Activated B cell treated with CpG ODN at 0.5 μM for 24 hours (primary cell): ENCODE measurements around the gene PMEPA1. TPM values are rescaled to one million over a fixed set of nuclear protein-coding genes. Genes with fewer than 3 reads are reported as not detected.

Experiments
- ATAC-seq: fragments of 200-7000 bp; cut with Tn5 transposase; one replicate; pipeline ENCODE4 v1.10.0; 2021; ENCODE audit warnings: low read depth, mild to moderate bottlenecking, moderate library complexity
- CTCF ChIA-PET: fragments of 350-600 bp; sonication (Branson Sonifier 250); formaldehyde crosslinking; loops from one replicate; lab custom pipeline; 2021; ENCODE audit warnings: antibody characterized with exemption; lab: Charles Lee
- POLR2A ChIA-PET: fragments of 350-600 bp; sonication (Branson Sonifier 250); formaldehyde crosslinking; loops from one replicate; lab custom pipeline; 2021; ENCODE audit warnings: antibody characterized with exemption; lab: Charles Lee
- DNase-seq: peaks from one replicate; pipeline ENCODE4 v3.0.0; 2022
- H3K27ac Mint-ChIP-seq: one replicate; pipeline ENCODE4 v1.8.0; 2020; ENCODE audit warnings: mixed read lengths
- H3K27me3 Mint-ChIP-seq: one replicate; pipeline ENCODE4 v1.8.0; 2021; ENCODE audit warnings: mixed read lengths
- H3K36me3 Mint-ChIP-seq: one replicate; pipeline ENCODE4 v1.8.0; 2021; ENCODE audit warnings: low read depth, mixed read lengths
- H3K4me1 Mint-ChIP-seq: one replicate; pipeline ENCODE4 v1.8.0; 2021; ENCODE audit warnings: mixed read lengths
- H3K4me3 Mint-ChIP-seq: one replicate; pipeline ENCODE4 v1.8.0; 2020; ENCODE audit warnings: mild to moderate bottlenecking, mixed read lengths
- H3K9me3 Mint-ChIP-seq: one replicate; pipeline ENCODE4 v1.8.0; 2020; ENCODE audit warnings: mixed read lengths
- intact Hi-C: fragments of 100-400 bp; cut with micrococcal nuclease; formaldehyde crosslinking; loops from one replicate; pipeline ENCODE4 v1.15.1; 2024
- total RNA-seq: library from RNA; stranded (reverse); gene quantifications from 2 replicates; pipeline ENCODE4 v1.2.3, GENCODE V29; 2022
- TF ChIP-seq, protein P1 (sequence below): fragments of 200-600 bp; IDR thresholded peaks from one replicate; pipeline ENCODE4 v1.8.0; 2022; ENCODE audit warnings: antibody characterized with exemption, mild to moderate bottlenecking

PMEPA1 gene
- total RNA-seq, 1 donor from 2014 or later = 34.8 TPM

DNA sequence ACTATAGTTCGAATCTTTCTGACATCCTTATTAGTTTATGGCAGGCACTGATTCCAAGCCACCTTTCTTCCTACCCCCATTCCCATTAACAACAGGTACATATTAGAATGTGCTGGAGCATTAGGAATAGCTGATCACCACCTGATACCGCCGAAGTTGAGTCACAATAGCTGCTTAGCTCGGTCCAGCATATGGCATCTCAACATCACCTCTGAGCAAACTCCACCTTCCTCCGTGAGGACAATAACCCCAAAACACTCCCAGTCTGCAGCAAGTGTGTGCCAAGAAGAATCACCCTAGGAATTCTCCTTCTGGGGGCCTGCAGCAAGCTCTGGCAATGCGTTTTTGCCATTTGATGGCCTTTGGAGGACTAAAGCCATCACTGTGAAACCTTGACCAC lies 8.7 kb downstream of the PMEPA1 start:
- Mint-ChIP-seq H3K27me3 (no peaks in the 10 kb centered on the region), H3K4me1 (peaks cover 99% of the 10 kb centered on the region), H3K27ac (peak overlapping the region; percentile 92), H3K36me3 (peaks cover 3% of the 10 kb centered on the region), H3K4me3 (peak overlapping the region; percentile 48), H3K9me3 (no peaks in the 10 kb centered on the region)
- intact Hi-C loops = loop anchor here (5.0 to 10.0 kb wide), 2 partner anchors 309 to 1204 kb away; partner anchors contain the start of gene RBM38
- DNase-seq (no peak), ATAC-seq (no peak)
- ChIA-PET CTCF (interaction anchor here (8.1 kb wide), 1 partner anchor 20 kb away, joined by 64 read pairs; no protein-coding TSS in a partner anchor), POLR2A (interaction anchor here (0.7 to 8.5 kb wide), 5 partner anchors 9 to 81 kb away, joined by 3 to 189 read pairs (median 11); partner anchors contain the start of genes PMEPA1 and ZBP1)
- TF ChIP-seq, protein P1, sequence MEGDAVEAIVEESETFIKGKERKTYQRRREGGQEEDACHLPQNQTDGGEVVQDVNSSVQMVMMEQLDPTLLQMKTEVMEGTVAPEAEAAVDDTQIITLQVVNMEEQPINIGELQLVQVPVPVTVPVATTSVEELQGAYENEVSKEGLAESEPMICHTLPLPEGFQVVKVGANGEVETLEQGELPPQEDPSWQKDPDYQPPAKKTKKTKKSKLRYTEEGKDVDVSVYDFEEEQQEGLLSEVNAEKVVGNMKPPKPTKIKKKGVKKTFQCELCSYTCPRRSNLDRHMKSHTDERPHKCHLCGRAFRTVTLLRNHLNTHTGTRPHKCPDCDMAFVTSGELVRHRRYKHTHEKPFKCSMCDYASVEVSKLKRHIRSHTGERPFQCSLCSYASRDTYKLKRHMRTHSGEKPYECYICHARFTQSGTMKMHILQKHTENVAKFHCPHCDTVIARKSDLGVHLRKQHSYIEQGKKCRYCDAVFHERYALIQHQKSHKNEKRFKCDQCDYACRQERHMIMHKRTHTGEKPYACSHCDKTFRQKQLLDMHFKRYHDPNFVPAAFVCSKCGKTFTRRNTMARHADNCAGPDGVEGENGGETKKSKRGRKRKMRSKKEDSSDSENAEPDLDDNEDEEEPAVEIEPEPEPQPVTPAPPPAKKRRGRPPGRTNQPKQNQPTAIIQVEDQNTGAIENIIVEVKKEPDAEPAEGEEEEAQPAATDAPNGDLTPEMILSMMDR = no peak

DNA sequence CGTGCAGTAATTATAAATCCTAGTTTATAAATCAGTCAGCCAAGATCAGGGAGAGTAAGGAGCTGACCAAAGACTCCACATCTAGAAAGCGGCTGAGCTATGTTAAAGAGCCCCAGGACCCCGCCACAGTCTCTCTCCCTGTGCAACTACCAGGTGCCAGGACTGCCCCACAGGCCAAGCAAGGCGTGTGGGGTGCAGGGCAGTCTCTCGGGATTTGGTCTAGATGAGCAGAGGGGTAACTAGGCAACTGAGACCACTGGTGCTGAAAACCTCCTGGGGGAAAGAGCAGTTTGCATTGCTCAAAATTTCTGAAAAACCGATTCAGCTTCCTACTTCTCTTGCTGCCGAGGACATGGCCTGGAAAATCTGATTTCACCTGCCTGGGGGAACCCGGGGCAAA lies 10.4 kb downstream of the PMEPA1 start:
- Mint-ChIP-seq H3K4me1 (peaks cover 97% of the 10 kb centered on the region), H3K9me3 (no peaks in the 10 kb centered on the region), H3K4me3 (peak overlapping the region; percentile 76), H3K27me3 (no peaks in the 10 kb centered on the region), H3K27ac (peak overlapping the region; percentile 92), H3K36me3 (peaks cover under 1% of the 10 kb centered on the region)
- CTCF ChIA-PET = interaction anchor here (1.6 to 8.1 kb wide), 3 partner anchors 10 to 18 kb away, joined by 4 to 64 read pairs (median 6); partner anchors contain the start of gene PMEPA1
- TF ChIP-seq, protein P1 = no peak
- DNase-seq (peak; percentile 59), ATAC-seq (peak; percentile 76)
- intact Hi-C loops = loop anchor here (1.0 to 2.0 kb wide), 3 partner anchors 11 to 219 kb away; partner anchors contain the start of gene PMEPA1
- POLR2A ChIA-PET = interaction anchor here (0.6 to 8.5 kb wide), 10 partner anchors 8 to 1282 kb away, joined by 3 to 189 read pairs (median 13); partner anchors contain the start of genes PMEPA1, RBM38 and ZBP1

GRCh38 chr20:57698867-57699275 lies 10.9 kb downstream of the PMEPA1 start:
- H3K4me3 Mint-ChIP-seq = peak overlapping the region; percentile 76
- intact Hi-C loops = loop anchor here (1.0 to 2.0 kb wide), 5 partner anchors 11 to 218 kb away; partner anchors contain the start of gene PMEPA1
- CTCF ChIA-PET = interaction anchor here (1.1 to 8.1 kb wide), 4 partner anchors 11 to 43 kb away, joined by 4 to 64 read pairs (median 5); partner anchors contain the start of gene PMEPA1
- POLR2A ChIA-PET = interaction anchor here (0.6 to 8.5 kb wide), 10 partner anchors 9 to 308 kb away, joined by 3 to 189 read pairs (median 12); partner anchors contain the start of genes PMEPA1, RBM38 and ZBP1
- no peaks in the 10 kb centered on the region for H3K27me3 Mint-ChIP-seq
- DNase-seq = no peak
- TF ChIP-seq, protein P1 = no peak
- H3K4me1 Mint-ChIP-seq = peaks cover 97% of the 10 kb centered on the region
- H3K36me3 Mint-ChIP-seq = peaks cover 2% of the 10 kb centered on the region
- peak; percentile 8 for ATAC-seq
- H3K9me3 Mint-ChIP-seq = no peaks in the 10 kb centered on the region
- peak overlapping the region; percentile 92 for H3K27ac Mint-ChIP-seq

DNA sequence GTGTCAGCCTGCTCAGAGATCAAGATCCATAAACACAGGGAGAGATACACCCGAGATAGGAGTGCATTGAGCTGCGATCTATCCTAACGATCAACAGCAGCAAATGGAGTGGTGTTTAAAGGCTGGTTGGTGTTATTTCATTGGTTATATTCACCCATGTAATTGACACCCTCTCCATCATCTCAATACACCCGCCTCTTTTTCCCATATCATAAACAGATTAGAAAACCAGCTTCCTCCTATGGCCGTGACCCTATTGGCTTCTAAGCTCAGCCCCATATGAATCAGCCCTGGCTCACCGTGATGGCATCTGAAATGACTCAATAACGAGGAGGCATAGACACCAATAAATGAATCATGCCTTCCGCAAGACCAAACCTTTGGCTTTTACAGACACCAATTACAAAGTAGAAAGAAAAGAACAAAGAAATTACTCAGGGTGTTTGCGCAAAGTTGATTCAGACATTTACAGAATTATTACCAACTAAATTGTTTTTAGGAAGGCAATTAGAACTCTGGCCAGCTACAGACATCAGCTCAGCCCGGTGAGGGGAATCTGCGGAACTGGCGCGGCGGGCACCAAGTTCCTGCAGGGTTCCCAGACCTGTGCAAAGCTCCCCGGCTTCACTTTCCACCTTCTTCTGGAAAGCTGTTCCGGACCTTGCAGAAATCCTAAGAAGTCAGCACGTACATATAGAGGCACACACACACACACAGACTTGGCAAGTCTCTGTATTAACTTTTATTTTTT lies 11.5 kb downstream of the PMEPA1 start:
- TF ChIP-seq, protein P1 = no peak
- H3K27ac Mint-ChIP-seq = peak overlapping the region; percentile 92
- peaks cover 2% of the 10 kb centered on the region for H3K36me3 Mint-ChIP-seq
- H3K4me1 Mint-ChIP-seq = peaks cover 97% of the 10 kb centered on the region
- ChIA-PET CTCF (interaction anchor here (1.1 to 8.1 kb wide), 4 partner anchors 11 to 43 kb away, joined by 4 to 64 read pairs (median 5); partner anchors contain the start of gene PMEPA1), POLR2A (interaction anchor here (0.6 to 8.5 kb wide), 11 partner anchors 10 to 308 kb away, joined by 3 to 189 read pairs (median 6); partner anchors contain the start of genes PMEPA1, RBM38 and ZBP1)
- H3K9me3 Mint-ChIP-seq = no peaks in the 10 kb centered on the region
- H3K27me3 Mint-ChIP-seq = no peaks in the 10 kb centered on the region
- H3K4me3 Mint-ChIP-seq = peak overlapping the region; percentile 76
- intact Hi-C loops = loop anchor here (1.0 to 2.0 kb wide), 3 partner anchors 11 to 217 kb away; no protein-coding TSS in a partner anchor
- ATAC-seq (peak; percentile 35), DNase-seq (no peak)
